SK-N-SH treated with all-trans-retinoic acid at 6 μM for 48 hours (cell line): ENCODE measurements around the gene EHMT2.

Experiments
- TOX ChIP-seq: fragments of 250-450 bp; sonication (Bioruptor Pico); IDR thresholded peaks from 2 replicates; pipeline ENCODE4 v1.8.0; 2021; ENCODE audit warnings: mild to moderate bottlenecking, moderate library complexity, borderline replicate concordance
- TF ChIP-seq, protein P1 (sequence below): fragments of 250-450 bp; sonication (Bioruptor Pico); IDR thresholded peaks from 2 replicates; pipeline ENCODE4 v1.5.0; 2020; ENCODE audit warnings: mild to moderate bottlenecking, moderate library complexity

DNA sequence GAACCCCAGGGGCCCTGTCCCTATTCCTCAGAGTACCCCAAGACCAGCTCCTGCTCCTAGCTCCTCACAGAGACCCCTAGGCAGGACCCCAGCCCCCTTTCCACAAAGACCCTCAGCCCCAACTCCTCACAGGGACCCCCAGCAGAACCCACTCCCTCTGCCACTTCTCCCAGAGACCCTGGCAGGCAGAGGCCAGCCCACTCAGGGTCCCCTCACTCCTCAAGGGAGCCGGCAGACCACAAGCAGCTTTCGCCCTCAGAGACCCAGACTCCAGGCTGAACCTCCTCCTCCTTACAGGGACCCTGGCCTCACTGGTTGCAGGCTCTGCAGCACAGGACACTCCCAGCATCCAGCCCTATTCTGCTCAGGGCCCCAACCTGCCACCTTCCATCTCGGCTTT is 19.3 kb downstream of the EHMT2 start:
- no peak for TF ChIP-seq TOX (CRISPR knock-in tag)
- TF ChIP-seq, protein P1, sequence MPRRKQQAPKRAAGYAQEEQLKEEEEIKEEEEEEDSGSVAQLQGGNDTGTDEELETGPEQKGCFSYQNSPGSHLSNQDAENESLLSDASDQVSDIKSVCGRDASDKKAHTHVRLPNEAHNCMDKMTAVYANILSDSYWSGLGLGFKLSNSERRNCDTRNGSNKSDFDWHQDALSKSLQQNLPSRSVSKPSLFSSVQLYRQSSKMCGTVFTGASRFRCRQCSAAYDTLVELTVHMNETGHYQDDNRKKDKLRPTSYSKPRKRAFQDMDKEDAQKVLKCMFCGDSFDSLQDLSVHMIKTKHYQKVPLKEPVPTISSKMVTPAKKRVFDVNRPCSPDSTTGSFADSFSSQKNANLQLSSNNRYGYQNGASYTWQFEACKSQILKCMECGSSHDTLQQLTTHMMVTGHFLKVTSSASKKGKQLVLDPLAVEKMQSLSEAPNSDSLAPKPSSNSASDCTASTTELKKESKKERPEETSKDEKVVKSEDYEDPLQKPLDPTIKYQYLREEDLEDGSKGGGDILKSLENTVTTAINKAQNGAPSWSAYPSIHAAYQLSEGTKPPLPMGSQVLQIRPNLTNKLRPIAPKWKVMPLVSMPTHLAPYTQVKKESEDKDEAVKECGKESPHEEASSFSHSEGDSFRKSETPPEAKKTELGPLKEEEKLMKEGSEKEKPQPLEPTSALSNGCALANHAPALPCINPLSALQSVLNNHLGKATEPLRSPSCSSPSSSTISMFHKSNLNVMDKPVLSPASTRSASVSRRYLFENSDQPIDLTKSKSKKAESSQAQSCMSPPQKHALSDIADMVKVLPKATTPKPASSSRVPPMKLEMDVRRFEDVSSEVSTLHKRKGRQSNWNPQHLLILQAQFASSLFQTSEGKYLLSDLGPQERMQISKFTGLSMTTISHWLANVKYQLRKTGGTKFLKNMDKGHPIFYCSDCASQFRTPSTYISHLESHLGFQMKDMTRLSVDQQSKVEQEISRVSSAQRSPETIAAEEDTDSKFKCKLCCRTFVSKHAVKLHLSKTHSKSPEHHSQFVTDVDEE (CRISPR knock-in tag), result no peak
